Measurements from ENCODE around the gene ZKSCAN2. TPM values are rescaled to one million over a fixed set of nuclear protein-coding genes. Genes with fewer than 3 reads are reported as not detected.

The ZKSCAN2 gene
- total RNA-seq, 4 donors from 2014 or later, result 1.2 to 2.7 (median 1.8) TPM

- no peaks in the 10 kb centered on the region for H3K4me1 ChIP-seq
- H3K36me3 ChIP-seq, result no peaks in the 10 kb centered on the region
- H3K4me3 ChIP-seq, result no peak overlapping the region
- in situ Hi-C loops (cut with MboI; ENCODE audit: low pct_ligation_motif_present in 1 of 4, low pct_unique_long_range_greater_than_20kb in 1 of 4, low sequenced_read_pairs in 3 of 4), result no loop called here
- no peak overlapping the region for H3K27ac ChIP-seq
- no peaks in the 10 kb centered on the region for H3K27me3 ChIP-seq
- no peaks in the 10 kb centered on the region for H3K9me3 ChIP-seq
- 42 to 70% methylated on average over 2 to 3 of the region's 3 CpGs for WGBS, 2 donors (ENCODE audit: low coverage in 1 of 2)
- DNase-seq, result no peak
- intact Hi-C loops (cut with DNase I; ENCODE audit: low total_unique reads), result no loop called here
- TF ChIP-seq POLR2AphosphoS5 (IDR thresholded peaks at IDR 0.05) (no peak), EP300 (IDR thresholded peaks at IDR 0.05; ENCODE audit: low read depth) (no peak), POLR2A (IDR thresholded peaks at IDR 0.05) (no peak)
These were observed 33.9 kb upstream of the ZKSCAN2 start for GRCh38 chr16:25291580-25291979.

GRCh38 chr16:25289466-25289865 is 31.8 kb upstream of the ZKSCAN2 start:
- 97% methylated on average over 3 of the region's 3 CpGs; no CpG with 5 or more reads in 1 of the 2 donors for WGBS, 2 donors (ENCODE audit: low coverage in 1 of 2)
- Histone ChIP-seq H3K9me3 (no peaks in the 10 kb centered on the region), H3K27me3 (no peaks in the 10 kb centered on the region), H3K36me3 (no peaks in the 10 kb centered on the region), H3K27ac (no peak overlapping the region), H3K4me1 (no peaks in the 10 kb centered on the region), H3K4me3 (no peak overlapping the region)
- no peak for DNase-seq
- in situ Hi-C loops (cut with MboI; ENCODE audit: low pct_ligation_motif_present in 1 of 4, low pct_unique_long_range_greater_than_20kb in 1 of 4, low sequenced_read_pairs in 3 of 4) (no loop called here), intact Hi-C loops (cut with DNase I; ENCODE audit: low total_unique reads) (no loop called here)
- TF ChIP-seq, protein P1, sequence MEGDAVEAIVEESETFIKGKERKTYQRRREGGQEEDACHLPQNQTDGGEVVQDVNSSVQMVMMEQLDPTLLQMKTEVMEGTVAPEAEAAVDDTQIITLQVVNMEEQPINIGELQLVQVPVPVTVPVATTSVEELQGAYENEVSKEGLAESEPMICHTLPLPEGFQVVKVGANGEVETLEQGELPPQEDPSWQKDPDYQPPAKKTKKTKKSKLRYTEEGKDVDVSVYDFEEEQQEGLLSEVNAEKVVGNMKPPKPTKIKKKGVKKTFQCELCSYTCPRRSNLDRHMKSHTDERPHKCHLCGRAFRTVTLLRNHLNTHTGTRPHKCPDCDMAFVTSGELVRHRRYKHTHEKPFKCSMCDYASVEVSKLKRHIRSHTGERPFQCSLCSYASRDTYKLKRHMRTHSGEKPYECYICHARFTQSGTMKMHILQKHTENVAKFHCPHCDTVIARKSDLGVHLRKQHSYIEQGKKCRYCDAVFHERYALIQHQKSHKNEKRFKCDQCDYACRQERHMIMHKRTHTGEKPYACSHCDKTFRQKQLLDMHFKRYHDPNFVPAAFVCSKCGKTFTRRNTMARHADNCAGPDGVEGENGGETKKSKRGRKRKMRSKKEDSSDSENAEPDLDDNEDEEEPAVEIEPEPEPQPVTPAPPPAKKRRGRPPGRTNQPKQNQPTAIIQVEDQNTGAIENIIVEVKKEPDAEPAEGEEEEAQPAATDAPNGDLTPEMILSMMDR (IDR thresholded peaks at IDR 0.05), result no peak

DNA sequence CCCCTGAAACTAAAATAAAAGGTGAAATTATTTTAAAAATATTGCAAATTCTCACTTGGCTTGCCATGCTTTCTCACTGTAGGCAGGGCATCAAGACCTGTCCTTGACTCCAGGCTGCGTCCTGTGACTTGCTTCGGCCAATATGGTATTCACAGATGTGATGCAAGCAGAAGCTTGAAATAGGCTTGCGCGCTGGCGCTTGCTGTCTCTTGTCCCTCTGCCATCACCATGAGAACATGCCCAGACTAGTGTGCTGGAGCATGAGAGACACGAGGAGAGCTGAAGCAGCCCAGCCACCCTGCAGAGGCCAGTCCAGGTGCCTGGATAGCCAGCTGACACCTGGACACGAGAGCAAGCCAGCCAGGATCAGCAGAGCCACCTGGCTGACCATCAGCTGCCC is 21.8 kb upstream of the ZKSCAN2 start:
- Histone ChIP-seq H3K4me1 (peaks cover 0 to 3% (median 0%) of the 10 kb centered on the region in 4 donors), H3K27ac (no peak overlapping the region), H3K9me3 (no peaks in the 10 kb centered on the region), H3K27me3 (no peaks in the 10 kb centered on the region), H3K4me3 (no peak overlapping the region), H3K36me3 (no peaks in the 10 kb centered on the region)
- TF ChIP-seq POLR2A (IDR thresholded peaks at IDR 0.05), result no peak
- intact Hi-C loops (cut with DNase I; ENCODE audit: low total_unique reads) (no loop called here), in situ Hi-C loops (cut with MboI; ENCODE audit: low pct_ligation_motif_present in 1 of 4, low pct_unique_long_range_greater_than_20kb in 1 of 4, low sequenced_read_pairs in 3 of 4) (no loop called here)
- DNase-seq, result no peak
- WGBS, 2 donors (ENCODE audit: low coverage in 1 of 2), result 85 to 100% methylated on average over 2 to 7 of the region's 7 CpGs

DNA sequence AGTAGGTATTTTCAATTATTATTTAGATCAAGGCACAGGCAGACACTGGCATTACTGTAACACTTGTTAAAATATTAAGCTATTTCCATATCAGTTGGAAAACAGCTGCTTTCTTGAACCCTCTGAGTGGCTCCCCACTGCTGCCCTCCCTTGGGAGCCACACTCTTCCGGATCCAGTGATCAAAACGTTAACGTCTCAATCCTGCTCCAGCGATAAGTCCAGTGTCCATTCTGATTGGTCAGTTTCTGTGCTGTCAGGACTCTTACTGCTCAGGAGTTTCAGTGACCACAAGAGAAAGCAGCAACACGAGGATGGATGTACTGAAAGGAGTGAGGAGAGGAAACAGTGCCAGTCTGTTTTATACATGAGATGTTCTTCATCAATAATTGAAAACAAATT is 13.8 kb upstream of the ZKSCAN2 start:
- TF ChIP-seq, protein P1 (IDR thresholded peaks at IDR 0.05), result no peak
- no peak for TF ChIP-seq POLR2A (IDR thresholded peaks at IDR 0.05)
- no peak for TF ChIP-seq POLR2AphosphoS5 (IDR thresholded peaks at IDR 0.05)
- no peak for TF ChIP-seq EP300 (IDR thresholded peaks at IDR 0.05; ENCODE audit: low read depth)
- DNase-seq, result no peak
- Histone ChIP-seq H3K4me3 (no peak overlapping the region), H3K9me3 (no peaks in the 10 kb centered on the region), H3K4me1 (peaks cover 0 to 3% (median 0%) of the 10 kb centered on the region in 4 donors), H3K27ac (no peak overlapping the region), H3K36me3 (no peaks in the 10 kb centered on the region), H3K27me3 (no peaks in the 10 kb centered on the region)
- 56 to 74% methylated on average over 1 to 5 of the region's 5 CpGs for WGBS, 2 donors (ENCODE audit: low coverage in 1 of 2)
- in situ Hi-C loops (cut with MboI; ENCODE audit: low pct_ligation_motif_present in 1 of 4, low pct_unique_long_range_greater_than_20kb in 1 of 4, low sequenced_read_pairs in 3 of 4) (loop anchor here in 1 of 4 donors (25.0 kb wide), 1 partner anchor 91 kb away; no protein-coding TSS in a partner anchor), intact Hi-C loops (cut with DNase I; ENCODE audit: low total_unique reads) (no loop called here)

DNA sequence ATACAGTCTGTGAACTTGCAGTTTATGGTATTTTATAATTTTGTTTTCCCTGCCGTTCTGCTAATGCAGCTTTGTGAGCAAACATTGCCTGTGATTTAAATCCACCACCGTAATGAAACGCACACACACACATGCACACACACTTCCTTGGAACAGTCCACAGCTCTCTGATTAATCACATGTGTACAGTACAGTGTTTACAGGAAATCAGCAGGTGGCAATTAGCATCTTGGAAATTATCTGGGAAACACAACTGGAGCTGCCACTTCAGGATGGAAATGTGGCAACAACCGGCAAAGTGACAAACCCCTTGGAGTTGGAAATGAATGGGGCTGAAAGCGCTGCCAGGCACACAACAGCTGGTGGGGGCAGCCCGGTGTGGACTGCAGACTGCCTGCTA is 12.9 kb upstream of the ZKSCAN2 start:
- no peaks in the 10 kb centered on the region for H3K36me3 ChIP-seq
- H3K9me3 ChIP-seq, result no peaks in the 10 kb centered on the region
- H3K4me1 ChIP-seq, result no peaks in the 10 kb centered on the region
- DNase-seq, result no peak
- no peak for TF ChIP-seq POLR2AphosphoS5 (IDR thresholded peaks at IDR 0.05)
- TF ChIP-seq, protein P1 (IDR thresholded peaks at IDR 0.05), result no peak
- TF ChIP-seq POLR2A (IDR thresholded peaks at IDR 0.05), result no peak
- no peak for TF ChIP-seq EP300 (IDR thresholded peaks at IDR 0.05; ENCODE audit: low read depth)
- in situ Hi-C loops (cut with MboI; ENCODE audit: low pct_ligation_motif_present in 1 of 4, low pct_unique_long_range_greater_than_20kb in 1 of 4, low sequenced_read_pairs in 3 of 4), result loop anchor here in 1 of 4 donors (25.0 kb wide), 1 partner anchor 92 kb away; no protein-coding TSS in a partner anchor
- H3K27me3 ChIP-seq, result no peaks in the 10 kb centered on the region
- no peak overlapping the region for H3K4me3 ChIP-seq
- H3K27ac ChIP-seq, result no peak overlapping the region
- intact Hi-C loops (cut with DNase I; ENCODE audit: low total_unique reads), result no loop called here
- 71 to 80% methylated on average over 2 to 6 of the region's 6 CpGs for WGBS, 2 donors (ENCODE audit: low coverage in 1 of 2)
